IgD-negative memory B cell (primary cell): ENCODE measurements around the gene ZNF709. TPM values are rescaled to one million over a fixed set of nuclear protein-coding genes. Genes with fewer than 3 reads are reported as not detected.
A peak's percentile ranks its signal among the peaks of the same experiment; 100 is the strongest.
"Not testable (repeated sequence)": the region's sequence is repeated elsewhere in the genome, so short reads cannot be mapped to it uniquely, and the experiment has no call there.

Experiments
- H3K27ac Mint-ChIP-seq, 3 donors: one replicate each; pipeline ENCODE4 v1.8.0; 2020 to 2022; ENCODE audit warnings: mild to moderate bottlenecking in 3 of 3, mixed read lengths in 3 of 3, moderate library complexity in 1 of 3
- H3K27me3 Mint-ChIP-seq: one replicate; pipeline ENCODE4 v1.8.0; 2021; ENCODE audit warnings: mixed read lengths
- H3K36me3 Mint-ChIP-seq: one replicate; pipeline ENCODE4 v1.8.0; 2020; ENCODE audit warnings: mild to moderate bottlenecking, mixed read lengths
- H3K4me1 Mint-ChIP-seq, 3 donors: one replicate each; pipeline ENCODE4 v1.8.0; 2020 to 2022; ENCODE audit warnings: mixed read lengths in 3 of 3, mild to moderate bottlenecking in 1 of 3
- H3K4me3 Mint-ChIP-seq, 4 donors: one replicate each; pipeline ENCODE4 v1.8.0; 2020 to 2022; ENCODE audit warnings: mild to moderate bottlenecking in 4 of 4, mixed read lengths in 4 of 4, moderate library complexity in 3 of 4
- H3K9me3 Mint-ChIP-seq, 3 donors: one replicate each; pipeline ENCODE4 v1.8.0; 2020 to 2021; ENCODE audit warnings: mixed read lengths in 3 of 3, mild to moderate bottlenecking in 1 of 3
- polyA plus RNA-seq: library from polyadenylated mRNA; unstranded; fragments of 300-500 nt; fragmentation: Illumina TruSeq; gene quantifications from one replicate; pipeline ENCODE4 v1.2.3, GENCODE V29; 2021

Gene ZNF709
- polyA plus RNA-seq, result 2.6 TPM

- Mint-ChIP-seq H3K9me3 (no peaks in the 10 kb centered on the region), H3K27ac (peak within 1 kb of the TSS; percentile 71 to 92 (median 81)), H3K4me3 (peak within 1 kb of the TSS; percentile 94 to 98 (median 96)), H3K4me1 (peaks cover 22 to 27% (median 24%) of the 10 kb centered on the region in 3 donors), H3K27me3 (peaks cover 3% of the 10 kb centered on the region), H3K36me3 (no peaks in the 10 kb centered on the region)
These were observed at the start of gene ZNF709 for GRCh38 chr19:12484371-12485051. Gene ZNF709, minus strand, starts transcription at chr19:12484816. Its CDS starts 159 bp downstream, at chr19:12484657.

- Mint-ChIP-seq H3K27ac (peak overlapping the region in 1 of 3 donors; percentile 5), H3K4me3 (peak overlapping the region in 1 of 4 donors; percentile 65)
These were observed 42.6 kb upstream of the ZNF709 start for GRCh38 chr19:12527034-12527836.

GRCh38 chr19:12526542-12526941 lies 41.9 kb upstream of the ZNF709 start:
- H3K36me3 Mint-ChIP-seq, result peaks cover 32% of the 10 kb centered on the region
- H3K4me3 Mint-ChIP-seq, result peak overlapping the region in 1 of 4 donors; percentile 65
- peaks cover 13 to 58% (median 47%) of the 10 kb centered on the region in 3 donors for H3K9me3 Mint-ChIP-seq
- H3K4me1 Mint-ChIP-seq, result peaks cover 0 to 3% (median 0%) of the 10 kb centered on the region in 3 donors
- no peaks in the 10 kb centered on the region for H3K27me3 Mint-ChIP-seq
- H3K27ac Mint-ChIP-seq, result no peak overlapping the region

More at GRCh38 chr19:12527034-12527836, 42.6 kb upstream of the ZNF709 start:
- peaks cover 13 to 58% (median 43%) of the 10 kb centered on the region in 3 donors for H3K9me3 Mint-ChIP-seq
- H3K27me3 Mint-ChIP-seq, result no peaks in the 10 kb centered on the region
- H3K36me3 Mint-ChIP-seq, result peaks cover 29% of the 10 kb centered on the region
- H3K4me1 Mint-ChIP-seq, result peaks cover 0 to 1% (median 0%) of the 10 kb centered on the region in 3 donors

GRCh38 chr19:12521996-12522395 lies 37.4 kb upstream of the ZNF709 start:
- Mint-ChIP-seq H3K4me1 (peaks cover 0 to 5% (median 3%) of the 10 kb centered on the region in 3 donors), H3K4me3 (peak overlapping the region in 1 of 4 donors; percentile 17), H3K9me3 (peaks cover 15 to 56% (median 36%) of the 10 kb centered on the region in 3 donors), H3K27ac (no peak overlapping the region), H3K36me3 (peaks cover 14% of the 10 kb centered on the region), H3K27me3 (no peaks in the 10 kb centered on the region)

- H3K36me3 Mint-ChIP-seq, result peaks cover 2% of the 10 kb centered on the region
- no peaks in the 10 kb centered on the region for H3K27me3 Mint-ChIP-seq
- H3K4me3 Mint-ChIP-seq, result no peak overlapping the region
- peaks cover 0 to 23% (median 6%) of the 10 kb centered on the region in 3 donors for H3K9me3 Mint-ChIP-seq
- H3K4me1 Mint-ChIP-seq, result no peaks in the 10 kb centered on the region
- H3K27ac Mint-ChIP-seq, result no peak overlapping the region
These were observed 29.0 kb upstream of the ZNF709 start for GRCh38 chr19:12513531-12514061.

- H3K4me1 Mint-ChIP-seq, result peaks cover 5 to 13% (median 11%) of the 10 kb centered on the region in 3 donors
- H3K9me3 Mint-ChIP-seq, result no peaks in the 10 kb centered on the region
- peak overlapping the region in 2 of 4 donors; percentile 60 to 89 for H3K4me3 Mint-ChIP-seq
- peaks cover 1% of the 10 kb centered on the region for H3K27me3 Mint-ChIP-seq
- H3K36me3 Mint-ChIP-seq, result no peaks in the 10 kb centered on the region
- peak overlapping the region in 1 of 3 donors; percentile 0 for H3K27ac Mint-ChIP-seq
These were observed 12.4 kb upstream of the ZNF709 start for GRCh38 chr19:12497032-12497431.

- H3K4me3 Mint-ChIP-seq, result peak overlapping the region in 3 of 4 donors; percentile 3 to 89 (median 89)
- H3K9me3 Mint-ChIP-seq, result peaks cover 0 to 2% (median 0%) of the 10 kb centered on the region in 3 donors
- peaks cover 5 to 13% (median 11%) of the 10 kb centered on the region in 3 donors for H3K4me1 Mint-ChIP-seq
- no peaks in the 10 kb centered on the region for H3K36me3 Mint-ChIP-seq
- peaks cover 1% of the 10 kb centered on the region for H3K27me3 Mint-ChIP-seq
- H3K27ac Mint-ChIP-seq, result peak overlapping the region in 1 of 3 donors; percentile 40
These were observed 11.9 kb upstream of the ZNF709 start for GRCh38 chr19:12496480-12496879.

GRCh38 chr19:12495002-12495802 lies 10.6 kb upstream of the ZNF709 start:
- Mint-ChIP-seq H3K4me3 (peak overlapping the region; percentile 89 to 97 (median 90)), H3K36me3 (no peaks in the 10 kb centered on the region), H3K4me1 (peaks cover 5 to 13% (median 11%) of the 10 kb centered on the region in 3 donors), H3K27ac (peak overlapping the region; percentile 40 to 59 (median 58)), H3K9me3 (peaks cover 0 to 2% (median 0%) of the 10 kb centered on the region in 3 donors), H3K27me3 (peaks cover 1% of the 10 kb centered on the region)

- Mint-ChIP-seq H3K36me3 (no peaks in the 10 kb centered on the region), H3K27ac (peak overlapping the region; percentile 40 to 71 (median 58)), H3K9me3 (peaks cover 0 to 2% (median 0%) of the 10 kb centered on the region in 3 donors), H3K4me1 (peaks cover 5 to 13% (median 11%) of the 10 kb centered on the region in 3 donors), H3K27me3 (peaks cover 1% of the 10 kb centered on the region), H3K4me3 (peak overlapping the region; percentile 80 to 89 (median 84))
These were observed 9.7 kb upstream of the ZNF709 start for GRCh38 chr19:12494260-12494860.

GRCh38 chr19:12486265-12486783 lies 1.7 kb upstream of the ZNF709 start:
- H3K27ac Mint-ChIP-seq, H3K36me3 Mint-ChIP-seq, H3K27me3 Mint-ChIP-seq, H3K9me3 Mint-ChIP-seq: not testable (repeated sequence)
- Mint-ChIP-seq H3K4me3 (peak overlapping the region in 2 of 4 donors; percentile 94 to 98), H3K4me1 (peaks cover 22 to 27% (median 24%) of the 10 kb centered on the region in 3 donors)

GRCh38 chr19:12485571-12485970 lies 955 bp upstream of the ZNF709 start:
- no peaks in the 10 kb centered on the region for H3K9me3 Mint-ChIP-seq
- H3K36me3 Mint-ChIP-seq, result no peaks in the 10 kb centered on the region
- H3K27me3 Mint-ChIP-seq, result peaks cover 3% of the 10 kb centered on the region
- H3K27ac Mint-ChIP-seq, result peak overlapping the region in 1 of 3 donors; percentile 71
- H3K4me1 Mint-ChIP-seq, result peaks cover 22 to 27% (median 24%) of the 10 kb centered on the region in 3 donors
- peak overlapping the region; percentile 94 to 98 (median 96) for H3K4me3 Mint-ChIP-seq

- no peaks in the 10 kb centered on the region for H3K36me3 Mint-ChIP-seq
These were observed 418 bp upstream of the ZNF709 start for GRCh38 chr19:12485052-12485416.

GRCh38 chr19:12484011-12484370 lies 625 bp downstream of the ZNF709 start:
- peak overlapping the region in 2 of 3 donors; percentile 22 to 59 for H3K27ac Mint-ChIP-seq
- peaks cover 23 to 27% (median 25%) of the 10 kb centered on the region in 3 donors for H3K4me1 Mint-ChIP-seq
- no peaks in the 10 kb centered on the region for H3K36me3 Mint-ChIP-seq
- peak overlapping the region; percentile 94 to 98 (median 96) for H3K4me3 Mint-ChIP-seq
- peaks cover 3% of the 10 kb centered on the region for H3K27me3 Mint-ChIP-seq
- no peaks in the 10 kb centered on the region for H3K9me3 Mint-ChIP-seq

More at GRCh38 chr19:12485052-12485416, 418 bp upstream of the ZNF709 start:
- Mint-ChIP-seq H3K9me3 (no peaks in the 10 kb centered on the region), H3K4me1 (peaks cover 22 to 27% (median 24%) of the 10 kb centered on the region in 3 donors), H3K27ac (peak overlapping the region; percentile 71 to 92 (median 81)), H3K27me3 (peaks cover 3% of the 10 kb centered on the region), H3K4me3 (peak overlapping the region; percentile 94 to 98 (median 96))
